Stimulated activated CD4-positive, alpha-beta T cell treated with anti-CD3 and anti-CD28 coated beads, TNF-alpha, amount 100 ng/mL, for 48 hours (primary cell): ENCODE results near the gene ABCA1.
"Not testable (repeated sequence)": the region's sequence is repeated elsewhere in the genome, so short reads cannot be mapped to it uniquely, and the experiment has no call there.

Experiments
- DNase-seq, 3 donors: peaks; one replicate each; pipeline ENCODE4 v3.0.0-alpha.2; 2020; ENCODE audit warnings: low read depth in 3 of 3

ABCA1 gene

DNA sequence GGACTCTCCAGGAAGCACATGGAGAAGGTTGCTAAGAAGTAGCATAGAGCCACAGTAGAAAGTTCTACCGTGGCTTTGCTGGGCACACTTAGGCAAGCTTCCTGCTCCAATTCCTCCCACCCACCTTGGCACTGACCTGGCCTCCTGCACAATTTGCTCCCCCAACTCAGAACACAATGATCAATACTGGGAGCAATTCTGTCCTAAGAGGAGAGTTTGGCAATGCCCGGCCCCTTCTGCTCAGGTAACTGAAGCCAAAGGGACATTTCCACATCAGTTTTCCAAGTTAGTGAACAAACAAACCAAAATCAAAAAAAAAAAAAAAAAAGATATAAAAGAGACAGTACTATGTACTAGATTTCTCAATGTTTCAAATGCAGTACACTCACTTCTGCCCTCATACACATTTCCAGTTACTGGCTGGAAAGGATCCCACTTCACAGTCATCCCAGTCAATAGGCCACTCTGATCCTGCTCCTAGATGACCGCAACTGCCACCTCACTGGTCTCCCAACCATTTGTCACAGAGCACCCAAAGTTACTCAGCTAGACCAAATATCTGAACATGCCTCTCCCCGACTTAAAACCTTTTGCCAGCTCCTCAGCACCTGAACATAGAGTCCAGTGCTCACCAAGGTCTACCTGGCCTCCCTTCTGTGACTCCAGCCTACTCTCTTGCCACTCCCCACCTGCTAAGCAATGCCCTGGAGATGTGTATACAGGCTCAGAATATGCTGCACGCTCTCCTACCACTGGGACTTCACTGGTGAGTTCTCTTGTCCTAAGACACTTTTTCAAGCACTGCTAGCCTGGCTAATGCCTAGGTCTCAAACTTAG is 21.3 kb downstream of the ABCA1 start:
- no peak for DNase-seq

DNA sequence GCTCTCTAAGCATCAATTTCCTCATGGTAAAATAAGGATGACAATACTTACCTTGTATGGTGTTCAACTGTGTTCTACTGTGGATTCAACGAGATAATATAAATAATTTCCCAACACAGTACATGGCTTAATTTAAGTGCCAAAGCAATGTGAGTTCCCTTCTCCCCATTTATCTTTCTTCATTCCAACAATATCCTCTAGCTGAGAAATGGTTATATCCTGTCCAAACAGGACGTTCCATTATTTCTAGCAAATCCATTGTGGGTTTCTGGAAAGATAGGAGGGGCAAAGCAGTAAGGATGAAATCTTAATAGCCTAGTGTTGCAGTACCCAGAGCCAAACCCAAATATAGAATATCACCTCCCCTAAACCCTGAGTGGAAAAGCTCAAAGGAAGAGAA is 22.0 kb downstream of the ABCA1 start:
- DNase-seq: no peak

DNA sequence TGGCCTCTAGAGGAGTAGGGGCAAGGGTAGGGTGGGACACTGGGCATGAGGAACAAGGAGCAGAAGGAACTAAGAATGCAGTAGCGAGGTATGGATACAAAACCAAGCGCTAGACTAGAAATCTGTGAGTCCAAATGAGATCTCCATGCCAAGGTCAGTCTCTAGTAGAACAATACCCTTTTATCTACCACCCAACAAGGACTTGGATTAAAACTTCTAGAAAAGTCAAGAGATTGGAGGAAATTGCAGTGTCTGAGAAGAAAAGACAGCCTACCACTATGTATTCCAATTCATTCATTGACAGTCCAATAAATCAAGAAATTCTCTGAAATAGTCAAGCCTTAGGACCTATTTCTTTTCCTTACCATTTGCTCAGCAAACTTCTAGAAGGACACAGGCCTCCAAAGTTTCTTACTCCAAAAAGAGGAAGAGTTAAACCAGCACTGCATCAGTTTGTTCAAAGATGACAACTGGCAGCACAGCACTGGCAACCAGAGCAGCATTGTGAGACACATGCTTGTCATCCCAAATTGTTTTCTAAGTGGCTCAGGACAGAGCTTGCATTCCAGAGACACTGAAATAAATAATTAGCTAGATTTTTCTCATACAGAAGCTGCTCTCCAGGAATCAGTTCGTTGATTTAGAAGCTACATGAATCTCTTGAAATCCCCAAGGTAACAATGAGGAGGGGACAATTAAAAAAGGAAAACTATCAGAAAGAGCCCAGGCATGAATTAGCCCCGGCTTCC is 22.6 kb downstream of the ABCA1 start:
- no peak for DNase-seq

DNA sequence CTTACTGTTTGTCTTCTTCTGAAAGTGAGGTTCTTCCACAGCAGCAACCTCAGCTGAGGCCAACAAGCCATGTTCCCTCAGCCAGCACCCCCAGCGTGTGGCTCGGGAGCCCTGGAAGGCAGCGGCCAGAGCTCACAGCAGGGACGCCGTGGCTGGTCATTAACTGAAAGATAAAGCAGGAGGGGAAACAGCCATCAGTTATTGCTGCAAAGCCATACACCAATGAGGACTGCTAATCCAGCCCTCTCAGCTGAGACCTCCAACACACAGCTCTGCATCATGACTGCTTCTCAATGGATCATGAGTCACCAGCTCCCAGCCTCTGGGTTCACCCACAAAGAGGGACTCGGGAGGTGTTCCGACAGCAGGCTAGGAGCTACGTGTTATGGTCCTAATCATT is 24.3 kb downstream of the ABCA1 start:
- DNase-seq: no peak

DNA sequence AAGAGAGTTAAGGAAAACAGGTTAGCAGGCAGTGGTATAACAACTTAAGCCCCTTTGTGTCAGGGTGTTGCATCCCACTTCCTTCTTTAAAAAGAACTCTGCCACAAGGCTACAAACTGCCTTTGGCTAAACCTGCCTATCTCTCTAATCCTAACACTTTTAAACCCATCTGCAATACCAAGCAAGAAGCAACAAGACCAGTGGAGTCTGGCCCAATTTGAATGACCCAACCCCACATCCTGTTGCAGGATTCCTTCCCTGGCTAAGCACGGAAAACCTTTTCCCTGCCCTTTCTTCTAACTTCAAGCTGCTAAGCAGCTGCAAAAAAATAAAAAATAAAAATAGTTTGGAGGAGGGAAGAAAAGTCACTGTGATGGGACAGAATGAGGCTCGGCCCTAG is 27.1 kb downstream of the ABCA1 start:
- no peak for DNase-seq

DNA sequence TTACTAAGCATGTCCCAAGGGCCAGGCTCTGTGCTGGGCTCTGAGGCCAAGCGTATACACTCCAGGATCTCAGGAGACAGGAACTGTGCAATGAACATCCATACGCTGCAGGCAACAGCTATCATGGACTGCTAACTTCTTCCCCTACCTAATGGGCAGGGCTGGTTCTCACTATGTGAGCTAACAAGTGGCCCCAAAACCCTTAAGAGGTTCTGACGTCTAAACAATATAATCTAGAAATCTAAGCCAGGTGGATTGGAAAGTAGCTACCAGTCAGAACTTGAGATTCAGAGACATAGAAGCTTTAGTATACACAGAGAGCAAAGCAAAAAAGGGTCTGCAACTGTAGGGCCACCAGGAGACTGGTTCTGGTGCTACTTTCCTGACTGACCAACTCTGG is 27.6 kb downstream of the ABCA1 start:
- DNase-seq: no peak

DNA sequence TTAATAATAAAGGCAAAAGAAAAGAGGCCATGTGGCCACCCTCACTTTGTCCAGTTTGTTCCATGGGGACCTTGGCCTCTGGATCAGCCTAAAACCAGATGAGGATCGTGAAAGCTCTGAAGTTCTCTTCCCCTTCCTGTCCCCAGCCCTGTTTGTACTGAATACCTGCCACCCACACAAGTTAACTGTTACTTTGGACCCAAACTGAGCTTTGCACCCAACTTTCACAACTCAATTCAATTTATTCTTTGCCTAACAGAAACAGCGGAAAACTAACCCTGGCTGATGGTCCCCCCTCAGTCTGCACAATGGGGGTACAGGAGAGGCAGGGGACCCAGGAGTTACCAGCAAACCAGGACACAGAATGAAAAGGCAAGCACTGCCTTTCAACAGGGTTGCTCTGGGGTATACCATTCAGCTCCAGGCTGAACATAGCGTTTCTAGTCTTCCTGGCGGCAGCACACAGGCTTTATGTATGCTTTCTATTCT is 28.2 kb downstream of the ABCA1 start:
- no peak for DNase-seq

DNA sequence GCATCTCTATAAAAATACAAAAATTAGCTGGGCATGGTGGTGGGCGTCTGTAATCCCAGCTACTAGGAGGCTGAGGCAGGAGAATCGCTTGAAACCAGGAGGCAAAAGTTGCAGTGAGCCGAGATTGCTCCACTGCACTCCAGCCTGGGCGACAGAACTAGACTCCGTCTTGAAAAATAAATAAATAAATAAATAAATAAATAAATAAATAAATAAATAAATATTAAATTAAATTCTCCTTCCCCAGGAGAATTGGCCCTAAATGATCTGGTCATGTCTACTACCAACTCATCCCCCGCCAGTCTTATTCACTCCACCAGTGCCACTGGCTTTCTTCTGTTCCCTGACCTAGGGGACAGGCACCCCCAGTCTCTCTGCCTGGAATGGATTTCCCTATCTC is 29.6 kb downstream of the ABCA1 start:
- not testable (repeated sequence) for DNase-seq

DNA sequence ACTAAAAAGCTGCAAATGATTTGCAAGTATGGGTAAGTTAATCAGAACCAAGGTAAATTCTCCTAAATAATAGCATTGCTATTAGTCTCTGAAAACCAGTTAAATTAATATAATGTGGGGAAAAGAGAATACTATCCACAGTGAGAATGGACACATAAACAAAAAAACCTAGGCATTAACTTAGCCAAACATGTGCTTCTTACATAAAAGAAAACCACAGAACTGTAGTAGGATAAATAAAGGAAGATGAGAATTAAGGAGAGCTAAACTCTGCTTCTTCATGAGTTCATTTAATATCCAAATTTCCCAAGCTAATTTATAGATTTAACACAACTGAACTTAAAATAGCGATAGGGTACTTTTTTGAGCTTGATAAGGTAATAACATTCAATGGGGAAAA is 31.8 kb downstream of the ABCA1 start:
- DNase-seq: no peak

DNA sequence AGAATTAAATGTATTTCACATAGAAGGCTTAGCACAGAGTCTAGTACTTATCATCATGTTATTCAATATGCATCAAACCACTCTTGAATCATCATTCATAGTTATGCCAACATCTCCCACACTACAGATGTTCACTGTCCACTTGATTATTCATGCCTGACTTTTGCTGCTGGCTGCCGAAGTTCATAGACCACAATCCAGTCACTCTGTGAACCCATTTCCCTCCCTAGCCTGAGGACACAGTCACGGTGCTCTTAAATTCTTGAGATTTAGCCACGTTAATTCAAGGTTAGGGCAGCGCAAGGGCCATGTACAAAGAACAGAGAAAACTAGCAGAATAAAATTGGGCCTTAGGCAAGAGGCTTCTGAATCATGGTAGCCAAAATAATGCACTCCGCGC is 32.4 kb downstream of the ABCA1 start:
- DNase-seq: no peak

DNA sequence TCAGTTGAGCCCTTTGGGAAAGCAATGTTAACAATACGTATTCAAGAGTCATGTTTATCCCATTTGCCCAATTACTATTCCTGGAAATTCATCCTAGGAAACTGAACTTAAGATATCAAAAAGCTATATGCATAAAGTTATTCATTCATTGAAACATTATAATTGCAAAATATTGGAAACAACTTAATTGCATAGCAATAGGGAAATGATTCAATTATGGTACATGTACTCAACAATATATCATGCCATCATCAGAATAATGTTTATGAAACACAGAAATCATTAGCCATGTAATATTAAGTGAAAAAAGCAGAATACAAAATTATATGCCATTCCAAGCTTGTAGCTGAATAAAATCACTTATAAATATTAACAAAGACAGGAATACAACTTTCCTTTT is 35.3 kb downstream of the ABCA1 start:
- DNase-seq: no peak

DNA sequence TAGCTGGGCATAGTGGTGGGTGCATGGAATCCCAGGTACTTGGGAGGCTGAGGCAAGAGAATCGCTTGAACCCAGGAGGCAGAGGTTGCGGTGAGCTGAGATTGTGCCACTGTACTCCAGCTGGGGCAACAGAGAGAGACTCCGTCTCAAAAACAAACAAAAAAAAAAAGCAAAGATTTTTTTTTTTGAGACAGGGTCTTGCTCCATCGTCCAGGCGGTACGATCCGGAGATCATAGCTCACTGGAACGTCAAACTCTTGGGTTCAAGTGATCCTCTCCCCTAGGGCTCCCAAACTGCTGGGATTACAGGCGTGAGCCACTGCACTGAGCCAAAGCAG is 37.6 kb downstream of the ABCA1 start:
- no peak for DNase-seq

DNA sequence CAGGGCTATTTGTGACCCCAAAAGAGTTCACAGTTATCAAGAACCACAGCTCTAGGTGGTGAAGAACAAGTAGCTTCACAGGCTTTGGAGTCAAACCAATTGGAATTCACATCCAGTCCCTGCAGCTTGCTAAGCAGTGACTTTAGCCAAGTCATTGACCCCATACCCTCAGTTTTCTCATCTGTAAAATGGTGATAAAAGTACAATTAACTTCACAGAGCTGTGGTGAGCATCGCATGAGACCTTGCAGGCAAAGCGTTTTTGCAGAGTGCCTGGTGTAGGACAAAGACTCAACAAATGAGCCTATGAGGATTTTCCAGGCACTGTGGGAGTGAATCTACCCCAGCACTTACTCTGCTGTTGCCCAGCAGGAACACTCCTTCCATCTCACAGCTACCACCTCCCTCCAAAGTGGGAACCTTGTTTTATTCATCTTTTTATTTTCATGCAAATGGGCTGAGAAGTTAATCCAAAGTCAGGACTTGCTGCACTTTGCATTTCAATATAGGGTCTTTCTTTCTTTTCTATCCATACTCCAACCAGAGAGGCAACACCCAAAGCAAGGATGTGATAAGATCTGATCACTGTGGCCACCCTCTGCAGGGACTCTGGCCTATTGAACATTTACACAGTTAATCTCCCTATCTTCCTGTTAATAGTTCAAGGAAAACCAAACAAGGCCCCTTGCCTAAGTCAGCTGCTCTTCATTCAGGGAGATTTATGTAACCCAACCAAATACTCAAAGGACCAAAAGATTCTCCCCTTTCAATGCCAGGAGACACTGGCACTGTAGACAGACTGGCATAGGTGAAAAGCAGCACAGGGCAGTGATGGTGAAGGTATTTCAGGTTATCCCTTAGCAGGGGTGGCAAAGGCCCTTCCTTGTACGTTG is 41.9 kb downstream of the ABCA1 start:
- DNase-seq: no peak

DNA sequence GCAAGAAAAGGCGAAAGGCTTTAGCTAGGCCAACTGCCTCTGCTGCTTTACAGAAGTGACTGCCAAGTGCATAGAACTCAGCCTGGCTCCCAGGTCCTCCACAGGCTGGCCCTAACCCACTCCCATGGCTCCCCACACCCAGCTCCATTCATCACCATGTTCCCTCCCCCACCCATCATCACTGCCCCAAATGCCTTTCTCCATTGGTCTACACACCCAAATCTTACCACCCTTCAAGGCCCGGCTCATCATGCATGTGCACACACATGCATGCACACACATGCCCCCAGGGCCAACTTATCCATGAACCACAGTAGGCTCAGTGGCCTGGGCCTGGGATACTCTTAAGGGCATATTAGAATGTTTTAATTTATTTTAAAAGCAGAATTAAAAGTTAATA is 44.8 kb downstream of the ABCA1 start:
- DNase-seq: no peak

DNA sequence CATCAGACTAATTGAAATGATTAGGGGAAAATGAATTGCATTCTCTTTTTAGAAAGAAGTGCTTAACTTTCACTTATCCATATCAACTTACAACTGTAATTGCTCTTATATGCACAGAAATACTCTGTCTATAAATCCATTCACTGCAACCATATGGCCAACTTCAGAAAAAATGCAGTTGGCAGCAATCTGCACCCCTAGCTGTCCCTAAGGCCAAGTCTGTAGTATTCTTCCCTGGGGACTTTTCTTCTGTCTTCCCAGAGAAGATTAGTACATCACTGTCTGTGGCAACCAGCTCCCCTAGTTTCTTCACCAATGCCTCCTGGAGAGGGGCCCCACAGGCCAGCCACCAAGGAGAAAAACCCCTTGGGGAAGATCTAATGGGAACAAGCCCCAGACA is 45.4 kb downstream of the ABCA1 start:
- no peak for DNase-seq

DNA sequence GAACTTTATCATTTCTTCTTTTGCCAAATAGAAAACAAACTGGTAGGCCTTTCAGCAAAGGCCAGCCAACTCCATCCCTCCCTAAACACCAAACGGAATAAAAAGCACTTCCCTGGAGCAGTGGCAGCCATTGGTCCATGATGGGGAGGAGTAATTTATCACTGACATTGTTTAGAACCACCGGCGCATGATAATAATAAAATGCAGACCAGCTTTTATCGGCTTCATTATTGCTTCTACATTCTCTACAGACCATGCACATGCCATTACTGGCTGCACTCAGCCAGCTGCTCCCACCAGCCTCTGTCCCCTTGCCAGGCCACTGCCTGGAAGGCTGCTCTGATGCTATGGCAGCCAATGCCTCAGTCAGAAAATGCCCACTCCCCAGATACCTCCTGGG is 45.9 kb downstream of the ABCA1 start:
- DNase-seq: no peak

DNA sequence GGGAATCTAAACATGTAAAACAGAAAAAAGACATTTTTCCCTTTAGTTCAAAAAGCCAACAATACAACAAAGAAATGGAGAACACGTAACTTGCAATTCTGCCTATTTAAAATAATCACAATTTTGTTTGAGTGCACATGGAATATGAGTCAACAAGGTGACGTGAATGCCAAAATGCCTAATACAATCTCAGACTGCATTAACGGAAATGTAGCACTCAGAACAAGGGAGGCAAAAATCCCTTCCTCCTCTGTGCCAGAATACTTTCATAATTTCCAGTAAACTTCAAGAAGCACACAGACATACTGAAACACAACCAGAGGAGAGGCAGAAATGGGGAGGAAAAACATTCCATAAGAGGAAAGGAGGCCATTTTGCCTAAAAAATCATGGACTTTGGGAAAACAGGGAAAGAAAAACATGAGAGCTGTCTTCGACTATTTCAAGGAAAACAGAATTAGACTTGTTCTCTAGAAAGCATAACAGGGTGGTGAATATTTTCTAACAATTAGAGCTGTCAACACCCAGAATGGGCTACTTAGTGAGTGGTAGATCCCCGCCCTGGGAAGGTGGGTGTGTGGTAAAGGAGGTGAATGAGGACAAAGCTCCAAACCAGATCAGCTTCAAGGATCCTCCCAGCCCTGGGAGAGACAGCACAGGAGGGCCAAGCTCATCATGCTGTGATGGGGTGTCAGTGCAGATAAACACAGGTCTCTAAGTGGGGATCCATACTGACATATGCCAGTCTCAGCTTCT is 48.2 kb downstream of the ABCA1 start:
- no peak for DNase-seq

DNA sequence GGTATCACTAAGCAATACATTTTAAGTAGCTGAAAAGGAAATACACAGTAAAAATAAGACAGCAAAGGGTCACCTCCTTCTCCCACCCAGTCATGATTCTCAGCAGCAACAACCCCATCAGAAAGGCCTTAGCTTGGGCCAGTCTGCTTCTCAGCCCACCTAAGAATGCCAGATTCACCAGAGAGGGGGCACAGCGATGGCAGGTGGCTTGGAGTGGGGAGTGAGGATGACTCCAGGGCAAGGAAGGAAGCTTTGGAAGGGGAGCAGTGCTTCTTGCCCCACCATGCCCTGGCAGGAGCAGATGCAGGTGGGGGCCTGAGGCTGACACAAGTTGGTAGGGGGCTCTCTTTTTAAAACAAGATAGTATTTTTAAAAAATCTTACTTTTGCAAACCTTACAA is 51.4 kb downstream of the ABCA1 start:
- no peak for DNase-seq

DNA sequence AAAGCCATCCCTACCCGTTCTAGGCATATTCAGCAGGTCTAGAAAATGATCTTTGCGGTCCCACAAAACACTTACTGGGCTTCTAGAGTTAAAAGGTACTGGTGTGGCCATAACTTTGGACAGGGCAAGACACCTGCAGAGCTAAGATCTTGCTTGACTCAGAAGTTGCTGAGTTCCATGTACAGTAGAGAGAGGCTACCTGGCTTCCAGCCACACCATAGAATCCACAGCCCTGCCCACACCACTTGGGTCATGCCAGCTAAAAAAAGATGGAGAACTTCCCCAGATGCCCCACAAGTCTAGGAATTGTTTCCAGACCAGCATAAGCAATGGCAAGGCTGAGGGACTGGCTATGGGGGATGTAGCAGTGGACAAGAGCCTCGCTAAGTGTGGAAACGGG is 52.1 kb downstream of the ABCA1 start:
- no peak for DNase-seq

DNA sequence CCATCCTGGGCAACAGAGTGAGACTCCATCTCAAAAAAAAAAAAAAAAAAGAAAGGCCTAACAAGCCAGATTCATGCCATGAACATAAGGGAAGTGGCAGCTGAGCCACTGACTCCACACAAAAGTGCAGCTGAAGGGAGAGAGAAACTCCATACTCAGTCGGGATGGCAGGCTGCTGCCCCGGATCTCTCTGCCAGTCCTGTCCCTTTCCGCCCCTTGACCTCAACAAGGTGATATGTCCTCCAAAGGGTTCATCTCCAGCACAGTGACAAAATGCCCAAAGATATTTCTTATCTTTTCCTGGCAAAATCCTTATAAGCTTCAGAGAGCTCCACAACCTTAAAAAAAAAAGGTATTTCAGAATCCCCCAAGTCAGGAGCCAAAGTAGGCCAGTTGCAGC is 52.6 kb downstream of the ABCA1 start:
- DNase-seq: no peak

DNA sequence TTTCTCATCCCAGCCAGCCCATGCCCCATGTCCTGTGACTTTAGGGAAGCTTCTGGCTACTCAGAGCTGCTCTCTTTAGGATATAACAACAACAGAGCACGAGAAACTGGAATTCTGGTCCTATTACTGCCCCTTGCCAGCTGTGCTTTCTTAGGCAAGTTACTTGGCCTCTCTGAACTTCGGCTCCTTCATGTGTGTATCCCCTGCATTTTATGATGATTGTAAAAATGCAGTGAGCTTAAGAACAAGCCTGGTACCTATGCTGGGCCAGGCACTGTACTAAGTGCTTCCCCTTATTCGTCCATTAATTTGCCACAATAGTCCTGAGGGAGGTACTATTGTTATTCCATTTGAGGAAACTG is 54.5 kb downstream of the ABCA1 start:
- no peak for DNase-seq
